Mucosa of descending colon (tissue), 3 donors: ENCODE data around the gene BSPRY. TPM values are rescaled to one million over a fixed set of nuclear protein-coding genes. Genes with fewer than 3 reads are reported as not detected.
"Not testable (repeated sequence)": the region's sequence is repeated elsewhere in the genome, so short reads cannot be mapped to it uniquely, and the experiment has no call there.

Experiments
- ATAC-seq: fragments of 200-7000 bp; cut with Tn5 transposase; one replicate; pipeline ENCODE4 v1.9.1; 2020; ENCODE audit warnings: mild to moderate bottlenecking, moderate library complexity
- DNase-seq, 3 donors: peaks; one replicate each; pipeline ENCODE4 v3.0.0-alpha.2; 2020
- H3K36me3 ChIP-seq: fragments of 200-600 bp; one replicate; pipeline ENCODE4 v1.8.0; 2021; ENCODE audit warnings: low read depth, mild to moderate bottlenecking
- H3K4me1 ChIP-seq: fragments of 200-600 bp; one replicate; pipeline ENCODE4 v1.8.0; 2021; ENCODE audit warnings: low read depth, mild to moderate bottlenecking
- H3K4me3 ChIP-seq: fragments of 200-600 bp; one replicate; pipeline ENCODE4 v1.8.0; 2021; ENCODE audit warnings: mild to moderate bottlenecking
- H3K9me3 ChIP-seq: fragments of 200-600 bp; one replicate; pipeline ENCODE4 v1.8.0; 2021; ENCODE audit warnings: mild to moderate bottlenecking
- intact Hi-C, 2 donors: fragments of 100-400 bp; cut with DNase I in 1 of 2; cut with micrococcal nuclease in 1 of 2; formaldehyde crosslinking; loops; one replicate each; pipeline versions ENCODE4 v1.11.0 to v1.11.1; 2022; cut with DNase I, micrococcal nuclease
- total RNA-seq, 3 donors: library from RNA; stranded (reverse); fragmentation: NEBNext Ultra II Directional in 2 of 3; extraction: Animal tissue kit (Norgen Biotek cat#: 25700) in 2 of 3; gene quantifications; one replicate each; pipeline versions ENCODE4 v1.2.1 to v1.2.4, GENCODE V29; 2021 to 2023
- TF ChIP-seq, protein P1 (sequence below): fragments of 200-600 bp; IDR thresholded peaks from one replicate; pipeline ENCODE4 v1.8.0; 2022; ENCODE audit warnings: antibody characterized with exemption, mild to moderate bottlenecking
- donor health status: DM: no; HTN: no; CAD: no; lungs with moderate emphysema.
- donor health status: DM: no; HTN: no; CAD: no.
- donor health status: DM: no; HTN: yes; CAD: no.

BSPRY gene
- total RNA-seq, 3 donors from 2014 or later: 7.4 to 45.0 (median 26.7) TPM

DNA sequence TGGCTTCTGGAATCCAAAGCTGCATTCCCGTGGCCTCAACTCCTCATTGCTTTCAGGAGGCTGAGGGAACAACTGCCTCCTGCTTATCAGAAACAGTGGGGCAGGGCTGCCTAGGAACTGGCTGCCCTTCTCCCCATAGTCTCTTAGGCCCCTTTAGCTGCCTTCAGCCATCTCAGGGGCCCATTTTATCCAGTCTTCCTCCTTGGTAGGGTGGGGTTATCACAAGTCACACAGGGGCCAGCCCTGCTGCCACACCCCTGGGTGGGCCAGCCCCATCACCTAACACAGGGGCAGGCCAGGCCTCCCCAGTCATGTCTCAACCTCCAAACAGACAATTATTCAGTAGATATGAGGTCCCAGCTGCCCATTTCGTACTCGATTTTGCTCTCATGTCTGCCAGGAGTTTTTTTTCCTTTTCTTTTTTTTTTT is 47.9 kb downstream of the BSPRY start:
- H3K4me3 ChIP-seq: no peak overlapping the region
- peaks cover 4% of the 10 kb centered on the region for H3K36me3 ChIP-seq
- H3K4me1 ChIP-seq: peaks cover 28% of the 10 kb centered on the region
- peak in 2 of 3 donors; percentile 48 to 54 for DNase-seq
- TF ChIP-seq, protein P1, sequence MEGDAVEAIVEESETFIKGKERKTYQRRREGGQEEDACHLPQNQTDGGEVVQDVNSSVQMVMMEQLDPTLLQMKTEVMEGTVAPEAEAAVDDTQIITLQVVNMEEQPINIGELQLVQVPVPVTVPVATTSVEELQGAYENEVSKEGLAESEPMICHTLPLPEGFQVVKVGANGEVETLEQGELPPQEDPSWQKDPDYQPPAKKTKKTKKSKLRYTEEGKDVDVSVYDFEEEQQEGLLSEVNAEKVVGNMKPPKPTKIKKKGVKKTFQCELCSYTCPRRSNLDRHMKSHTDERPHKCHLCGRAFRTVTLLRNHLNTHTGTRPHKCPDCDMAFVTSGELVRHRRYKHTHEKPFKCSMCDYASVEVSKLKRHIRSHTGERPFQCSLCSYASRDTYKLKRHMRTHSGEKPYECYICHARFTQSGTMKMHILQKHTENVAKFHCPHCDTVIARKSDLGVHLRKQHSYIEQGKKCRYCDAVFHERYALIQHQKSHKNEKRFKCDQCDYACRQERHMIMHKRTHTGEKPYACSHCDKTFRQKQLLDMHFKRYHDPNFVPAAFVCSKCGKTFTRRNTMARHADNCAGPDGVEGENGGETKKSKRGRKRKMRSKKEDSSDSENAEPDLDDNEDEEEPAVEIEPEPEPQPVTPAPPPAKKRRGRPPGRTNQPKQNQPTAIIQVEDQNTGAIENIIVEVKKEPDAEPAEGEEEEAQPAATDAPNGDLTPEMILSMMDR: no peak
- no peak for ATAC-seq
- intact Hi-C loops: no loop called here
- no peaks in the 10 kb centered on the region for H3K9me3 ChIP-seq

DNA sequence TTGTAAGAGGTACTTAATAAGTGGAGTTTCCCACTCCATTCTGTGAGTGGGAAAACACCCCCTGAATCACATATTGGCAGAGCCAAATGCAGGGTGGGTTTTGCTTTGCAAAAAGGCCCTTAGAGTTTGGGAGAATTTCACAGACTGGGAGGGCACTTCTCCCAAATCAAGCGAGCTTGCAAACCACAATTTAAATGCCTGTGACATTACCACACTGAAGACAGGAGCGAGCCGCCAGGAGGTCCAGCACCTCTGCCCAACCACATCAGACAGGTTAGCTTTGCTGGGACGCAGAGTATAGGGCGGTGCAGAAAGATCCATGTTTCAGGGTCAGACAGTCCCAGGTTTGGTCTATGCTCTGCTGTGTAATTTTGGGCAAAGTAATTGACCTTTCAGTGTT is 49.5 kb downstream of the BSPRY start:
- intact Hi-C loops: no loop called here
- Histone ChIP-seq H3K4me3 (no peak overlapping the region), H3K4me1 (peaks cover 28% of the 10 kb centered on the region), H3K9me3 (no peaks in the 10 kb centered on the region), H3K36me3 (peaks cover 4% of the 10 kb centered on the region)
- no peak for ATAC-seq
- TF ChIP-seq, protein P1: no peak
- no peak for DNase-seq

DNA sequence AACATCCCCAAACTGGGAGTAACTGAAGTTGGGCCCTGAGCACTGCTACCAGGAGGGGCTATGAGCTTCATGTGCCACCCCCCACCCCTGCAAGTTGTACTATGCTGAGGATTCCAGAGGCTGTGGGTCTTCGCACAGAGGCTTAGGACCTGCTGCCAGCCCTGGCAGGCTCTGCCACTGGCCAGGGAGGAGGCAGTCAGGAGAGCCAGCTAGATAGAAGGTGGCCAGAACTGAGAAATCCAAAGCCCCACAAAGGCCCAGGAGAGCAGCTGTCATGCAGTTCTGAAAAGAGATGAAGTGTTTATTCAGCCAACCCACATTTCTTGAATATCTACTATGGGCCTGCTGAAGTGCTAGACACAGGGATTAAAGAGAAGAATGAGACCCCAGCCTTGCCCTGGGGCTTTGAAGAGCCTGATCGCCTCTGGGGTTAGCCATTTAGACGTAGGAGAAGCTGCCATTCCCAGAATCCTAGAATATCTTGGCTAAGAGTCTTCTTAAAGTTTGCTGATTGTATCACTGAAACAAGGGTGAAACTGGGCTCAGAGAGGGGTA is 50.4 kb downstream of the BSPRY start:
- Histone ChIP-seq H3K4me1 (peaks cover 28% of the 10 kb centered on the region), H3K36me3 (peaks cover 4% of the 10 kb centered on the region), H3K4me3 (no peak overlapping the region), H3K9me3 (no peaks in the 10 kb centered on the region)
- intact Hi-C loops: loop anchor here in 1 of 2 donors (10.0 kb wide), 1 partner anchor 95 kb away; the partner anchor contains the start of gene RNF183
- ATAC-seq (no peak), DNase-seq (peak in 1 of 3 donors; percentile 35)
- TF ChIP-seq, protein P1: no peak

DNA sequence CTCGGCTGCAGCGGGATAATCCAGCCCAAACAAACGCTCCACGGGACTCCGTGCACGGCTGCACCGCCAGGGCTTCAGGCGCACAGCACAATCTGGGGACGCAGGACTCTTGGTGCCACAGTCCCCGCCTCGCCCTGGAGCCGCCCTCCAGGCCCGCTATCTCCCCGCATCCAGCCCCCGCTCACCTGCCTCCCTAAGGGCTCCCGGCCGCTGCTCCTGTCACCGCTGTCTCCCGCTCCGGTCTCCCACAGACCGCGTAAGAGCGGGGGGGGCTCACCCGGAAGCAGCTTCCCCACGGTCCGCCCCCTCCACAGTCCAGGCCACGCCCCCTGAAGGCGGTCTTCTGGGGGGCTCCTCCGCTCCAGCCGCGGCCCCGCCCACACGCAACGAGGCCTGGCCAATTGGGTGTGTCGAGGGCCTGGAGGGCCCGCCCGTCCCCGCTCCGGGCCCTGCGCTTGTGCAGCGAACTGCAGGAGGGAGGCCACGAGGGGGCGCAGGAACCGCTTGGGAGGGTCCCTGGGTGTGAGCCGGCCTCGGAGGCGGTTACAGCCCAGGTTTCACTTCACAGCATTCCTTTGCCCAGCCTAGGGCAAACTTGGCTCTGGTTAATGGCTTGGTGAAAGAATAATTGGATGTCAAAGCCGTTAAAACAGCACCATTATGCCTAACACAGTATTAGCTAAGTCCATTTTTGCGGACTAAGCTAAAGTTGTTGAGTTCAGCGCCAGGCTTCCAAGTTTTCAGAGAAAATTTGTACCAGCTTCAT is 51.9 kb downstream of the BSPRY start, which contains the start of gene ALAD:
Gene ALAD (minus strand): TSS at position 258 of the 766 bp plus-strand sequence. CDS start 7,725 bp downstream, outside the sequence.
- DNase-seq (peak; percentile 99 to 100 (median 100)), ATAC-seq (peak; percentile 99)
- H3K4me1 ChIP-seq: peaks cover 28% of the 10 kb centered on the region
- H3K4me3 ChIP-seq: peak within 1 kb of the TSS; percentile 44
- H3K36me3 ChIP-seq: peaks cover 4% of the 10 kb centered on the region
- intact Hi-C loops: loop anchor here in 1 of 2 donors (10.0 kb wide), 1 partner anchor 96 kb away; the partner anchor contains the start of gene RNF183
- TF ChIP-seq, protein P1: peak; percentile 98
- H3K9me3 ChIP-seq: no peaks in the 10 kb centered on the region

DNA sequence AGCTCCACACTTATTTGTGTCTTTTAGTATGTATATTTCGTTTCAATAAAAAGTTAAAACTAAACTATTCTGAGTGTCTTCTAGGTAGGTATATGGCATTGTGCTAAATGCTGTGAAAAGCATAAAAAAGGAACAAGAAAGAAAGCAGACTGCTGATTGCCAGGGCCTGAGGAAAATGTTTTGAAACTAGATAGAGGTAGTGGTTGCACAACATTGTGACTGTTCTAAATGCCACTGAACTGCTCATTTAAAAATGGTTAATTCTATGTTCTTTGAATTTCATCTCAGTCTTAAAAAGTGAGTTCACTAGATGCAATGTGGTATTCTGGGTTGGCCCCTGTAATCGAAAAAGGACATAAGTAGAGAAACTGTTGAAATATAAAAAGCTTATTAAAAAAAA is 54.3 kb downstream of the BSPRY start:
- ATAC-seq (no peak), DNase-seq (no peak)
- intact Hi-C loops: loop anchor here in 1 of 2 donors (10.0 kb wide), 1 partner anchor 99 kb away; the partner anchor contains the start of gene RNF183
- H3K4me1 ChIP-seq: peaks cover 26% of the 10 kb centered on the region
- no peak overlapping the region for H3K4me3 ChIP-seq
- H3K9me3 ChIP-seq: no peaks in the 10 kb centered on the region
- peaks cover 4% of the 10 kb centered on the region for H3K36me3 ChIP-seq
- TF ChIP-seq, protein P1: no peak

DNA sequence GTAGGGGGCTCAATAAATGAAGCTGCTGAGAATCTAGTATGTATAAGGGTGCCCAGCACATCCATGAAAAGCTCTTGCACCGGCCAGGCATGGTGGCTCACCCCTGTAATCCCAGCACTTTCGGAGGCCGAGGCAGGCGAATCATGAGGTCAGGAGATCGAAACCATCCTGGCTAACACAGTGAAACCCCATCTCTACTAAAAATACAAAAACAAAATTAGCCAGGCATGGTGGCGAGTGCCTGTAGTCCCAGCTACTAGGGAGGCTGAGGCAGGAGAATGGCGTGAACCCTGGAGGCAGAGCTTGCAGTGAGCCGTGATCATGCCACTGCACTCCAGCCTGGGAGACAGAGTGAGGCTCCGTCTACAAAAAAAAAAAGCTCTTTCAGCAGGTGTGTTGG is 57.0 kb downstream of the BSPRY start:
- not testable (repeated sequence) for H3K4me3 ChIP-seq, H3K9me3 ChIP-seq, DNase-seq, H3K36me3 ChIP-seq, ATAC-seq
- intact Hi-C loops: loop anchor here (2.0 to 10.0 kb wide), 2 partner anchors 68 to 102 kb away; partner anchors contain the start of gene RNF183 (in 1 of the 2)
- peaks cover 15% of the 10 kb centered on the region for H3K4me1 ChIP-seq
